ENCODE measurements around the gene MAD1L1.

The MAD1L1 gene

GRCh38 chr7:2158331-2159175 is 74.2 kb downstream of the MAD1L1 start:
- TF ChIP-seq EZH2 (IDR thresholded peaks at IDR 0.05) (no peak), POLR2AphosphoS5 (IDR thresholded peaks at IDR 0.05; ENCODE audit: borderline replicate concordance, low read depth, low read length) (no peak), FOXP2 (optimal IDR thresholded peaks at IDR 0.05; ENCODE audit: control extremely low read depth, extremely low read length, insufficient read depth) (no peak)
- Histone ChIP-seq H3K4me3 (no peak overlapping the region), H3K9ac (ENCODE audit: insufficient read length) (no peak overlapping the region), H3K9me3 (ENCODE audit: low read depth, low read length) (no peaks in the 10 kb centered on the region), H3K27ac (peak overlapping the region; percentile 39), H3K36me3 (ENCODE audit: insufficient read depth, low read length) (peaks cover 3% of the 10 kb centered on the region; the same call in 1 of the 2 replicates)
- DNase-seq (ENCODE audit: low read depth, low spot score): no peak

GRCh38 chr7:2157473-2158279 is 75.1 kb downstream of the MAD1L1 start:
- Histone ChIP-seq H3K4me3 (no peak overlapping the region), H3K27ac (peak overlapping the region; percentile 39), H3K9ac (ENCODE audit: insufficient read length) (no peak overlapping the region), H3K9me3 (ENCODE audit: low read depth, low read length) (no peaks in the 10 kb centered on the region), H3K36me3 (ENCODE audit: insufficient read depth, low read length) (peaks cover 3% of the 10 kb centered on the region; the same call in 1 of the 2 replicates)
- no peak for DNase-seq (ENCODE audit: low read depth, low spot score)
- no peak for TF ChIP-seq POLR2AphosphoS5 (IDR thresholded peaks at IDR 0.05; ENCODE audit: borderline replicate concordance, low read depth, low read length)
- TF ChIP-seq FOXP2 (optimal IDR thresholded peaks at IDR 0.05; ENCODE audit: control extremely low read depth, extremely low read length, insufficient read depth): no peak

GRCh38 chr7:2156756-2157472 is 75.8 kb downstream of the MAD1L1 start:
- H3K9ac ChIP-seq (ENCODE audit: insufficient read length): no peak overlapping the region
- DNase-seq (ENCODE audit: low read depth, low spot score): no peak
- H3K36me3 ChIP-seq (ENCODE audit: insufficient read depth, low read length): peaks cover 3% of the 10 kb centered on the region; the same call in 1 of the 2 replicates
- H3K27ac ChIP-seq: 0 out of 2 replicates have a peak overlapping the region, but pooled peaks have one; percentile 39
- no peaks in the 10 kb centered on the region for H3K9me3 ChIP-seq (ENCODE audit: low read depth, low read length)
- H3K4me3 ChIP-seq: no peak overlapping the region
- TF ChIP-seq FOXP2 (optimal IDR thresholded peaks at IDR 0.05; ENCODE audit: control extremely low read depth, extremely low read length, insufficient read depth) (no peak), POLR2AphosphoS5 (IDR thresholded peaks at IDR 0.05; ENCODE audit: borderline replicate concordance, low read depth, low read length) (no peak), EZH2 (IDR thresholded peaks at IDR 0.05) (no peak)

GRCh38 chr7:2154831-2155230 is 77.9 kb downstream of the MAD1L1 start:
- Histone ChIP-seq H3K9me3 (ENCODE audit: low read depth, low read length) (no peaks in the 10 kb centered on the region), H3K4me3 (no peak overlapping the region), H3K9ac (ENCODE audit: insufficient read length) (no peak overlapping the region), H3K27ac (no peak overlapping the region), H3K36me3 (ENCODE audit: insufficient read depth, low read length) (peaks cover 3% of the 10 kb centered on the region; the same call in 1 of the 2 replicates)
- TF ChIP-seq FOXP2 (optimal IDR thresholded peaks at IDR 0.05; ENCODE audit: control extremely low read depth, extremely low read length, insufficient read depth): no peak
- TF ChIP-seq POLR2AphosphoS5 (IDR thresholded peaks at IDR 0.05; ENCODE audit: borderline replicate concordance, low read depth, low read length): no peak
- TF ChIP-seq EZH2 (IDR thresholded peaks at IDR 0.05): no peak
- no peak for DNase-seq (ENCODE audit: low read depth, low spot score)

- Histone ChIP-seq H3K27ac (no peak overlapping the region), H3K9me3 (ENCODE audit: low read depth, low read length) (no peaks in the 10 kb centered on the region), H3K9ac (ENCODE audit: insufficient read length) (no peak overlapping the region), H3K4me3 (no peak overlapping the region), H3K36me3 (ENCODE audit: insufficient read depth, low read length) (peaks cover 3% of the 10 kb centered on the region; the same call in 1 of the 2 replicates)
- no peak for TF ChIP-seq FOXP2 (optimal IDR thresholded peaks at IDR 0.05; ENCODE audit: control extremely low read depth, extremely low read length, insufficient read depth)
- TF ChIP-seq POLR2AphosphoS5 (IDR thresholded peaks at IDR 0.05; ENCODE audit: borderline replicate concordance, low read depth, low read length): no peak
- no peak for TF ChIP-seq EZH2 (IDR thresholded peaks at IDR 0.05)
- no peak for DNase-seq (ENCODE audit: low read depth, low spot score)
These were observed 78.6 kb downstream of the MAD1L1 start for GRCh38 chr7:2154121-2154520.

GRCh38 chr7:2152646-2153045 is 80.1 kb downstream of the MAD1L1 start:
- TF ChIP-seq POLR2AphosphoS5 (IDR thresholded peaks at IDR 0.05; ENCODE audit: borderline replicate concordance, low read depth, low read length) (no peak), FOXP2 (optimal IDR thresholded peaks at IDR 0.05; ENCODE audit: control extremely low read depth, extremely low read length, insufficient read depth) (no peak), EZH2 (IDR thresholded peaks at IDR 0.05) (no peak)
- DNase-seq (ENCODE audit: low read depth, low spot score): no peak
- H3K36me3 ChIP-seq (ENCODE audit: insufficient read depth, low read length): peaks cover 3% of the 10 kb centered on the region; the same call in 1 of the 2 replicates
- H3K27ac ChIP-seq: no peak overlapping the region
- no peak overlapping the region for H3K9ac ChIP-seq (ENCODE audit: insufficient read length)
- H3K4me3 ChIP-seq: no peak overlapping the region
- no peaks in the 10 kb centered on the region for H3K9me3 ChIP-seq (ENCODE audit: low read depth, low read length)

GRCh38 chr7:2151801-2152612 is 80.7 kb downstream of the MAD1L1 start:
- TF ChIP-seq POLR2AphosphoS5 (IDR thresholded peaks at IDR 0.05; ENCODE audit: borderline replicate concordance, low read depth, low read length): no peak
- no peak for TF ChIP-seq EZH2 (IDR thresholded peaks at IDR 0.05)
- no peak for TF ChIP-seq FOXP2 (optimal IDR thresholded peaks at IDR 0.05; ENCODE audit: control extremely low read depth, extremely low read length, insufficient read depth)
- H3K9ac ChIP-seq (ENCODE audit: insufficient read length): no peak overlapping the region
- no peak overlapping the region for H3K4me3 ChIP-seq
- H3K36me3 ChIP-seq (ENCODE audit: insufficient read depth, low read length): peaks cover 3% of the 10 kb centered on the region; the same call in 1 of the 2 replicates
- H3K9me3 ChIP-seq (ENCODE audit: low read depth, low read length): no peaks in the 10 kb centered on the region
- no peak for DNase-seq (ENCODE audit: low read depth, low spot score)
- H3K27ac ChIP-seq: no peak overlapping the region
